GM18519 (cell line): Measurements from ENCODE around the gene MTRF1.
"Not testable (repeated sequence)": the region's sequence is repeated elsewhere in the genome, so short reads cannot be mapped to it uniquely, and the experiment has no call there.

Experiments used
- ATAC-seq: cut with Tn5 transposase; IDR thresholded peaks from one replicate; pipeline ENCODE4 v1.9.1; 2021; ENCODE audit warnings: mild to moderate bottlenecking, moderate library complexity; ENCODE audit not compliant: unreplicated experiment, low FRiP score

The MTRF1 gene

DNA sequence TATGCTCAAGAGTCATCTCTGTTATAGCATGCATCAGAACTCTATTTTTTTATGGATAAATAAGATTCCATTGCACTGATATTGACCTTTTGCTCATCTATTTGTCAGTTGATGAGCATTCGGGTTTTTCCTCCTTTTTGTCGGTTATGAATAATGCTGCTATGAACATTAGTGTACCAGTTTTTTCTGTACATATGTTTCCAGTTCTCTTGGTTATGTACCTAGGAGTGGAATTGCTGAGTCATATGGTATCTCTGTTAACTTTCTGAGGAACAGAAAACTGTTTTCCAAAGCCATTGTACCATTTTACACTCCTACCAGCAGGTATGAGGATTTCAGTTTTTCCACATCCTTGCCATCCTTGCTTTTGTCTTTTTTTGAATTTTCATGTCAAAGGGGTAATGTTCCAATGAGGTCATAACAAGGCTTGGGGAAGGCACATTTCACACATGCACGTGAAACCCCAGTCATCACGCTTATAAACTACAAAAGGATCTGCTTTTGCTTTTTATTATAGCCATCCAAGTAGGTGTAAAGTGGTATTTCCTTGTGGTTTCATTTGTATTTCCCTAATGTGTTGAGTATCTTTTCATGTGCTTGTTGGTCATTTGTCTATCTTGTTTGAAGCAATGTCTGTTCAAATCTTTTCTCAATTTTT, 83.7 kb downstream of the MTRF1 start:
- no peak for ATAC-seq

DNA sequence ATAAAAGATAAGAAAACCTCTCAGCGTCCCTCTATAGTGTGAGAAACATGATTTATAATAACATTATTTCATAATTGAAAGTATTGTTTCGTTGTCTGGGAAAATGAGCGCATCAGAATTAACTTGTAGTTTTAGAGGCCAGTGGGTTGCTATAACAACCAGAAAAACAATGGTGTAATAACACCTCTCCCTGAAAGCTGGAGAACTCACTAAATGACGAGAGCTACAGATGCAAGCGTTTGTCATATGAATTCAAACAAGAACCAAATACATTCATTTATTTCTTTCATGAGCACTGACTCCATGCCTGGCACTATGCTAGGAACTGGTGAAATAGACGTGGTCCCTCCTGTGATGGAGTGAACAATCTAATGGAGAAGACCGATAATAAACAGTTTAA, 85.3 kb downstream of the MTRF1 start:
- no peak for ATAC-seq

GRCh38 chr13:41177616-41178015, 85.8 kb downstream of the MTRF1 start:
- ATAC-seq, result no peak

GRCh38 chr13:41175576-41175975, 87.8 kb downstream of the MTRF1 start:
- not testable (repeated sequence) for ATAC-seq
